ENCODE measurements around the gene TMEM255A.

GRCh38 chrX:120281021-120281624 is 30.1 kb downstream of the TMEM255A start:
- TF ChIP-seq SUZ12 (IDR thresholded peaks at IDR 0.05; ENCODE audit: extremely low read depth, insufficient read depth, insufficient read length) (no peak), ZNF274 (IDR thresholded peaks at IDR 0.05; ENCODE audit: low read depth, low read length) (no peak), YY1 (IDR thresholded peaks at IDR 0.05; ENCODE audit: insufficient read depth, insufficient read length) (no peak)
